ENCODE results near the gene CACFD1. TPM values are rescaled to one million over a fixed set of nuclear protein-coding genes. Genes with fewer than 3 reads are reported as not detected.

Gene CACFD1
- total and polyA plus RNA-seq, 2 experiments from 2014 or later: 5.8 to 18.2 TPM

DNA sequence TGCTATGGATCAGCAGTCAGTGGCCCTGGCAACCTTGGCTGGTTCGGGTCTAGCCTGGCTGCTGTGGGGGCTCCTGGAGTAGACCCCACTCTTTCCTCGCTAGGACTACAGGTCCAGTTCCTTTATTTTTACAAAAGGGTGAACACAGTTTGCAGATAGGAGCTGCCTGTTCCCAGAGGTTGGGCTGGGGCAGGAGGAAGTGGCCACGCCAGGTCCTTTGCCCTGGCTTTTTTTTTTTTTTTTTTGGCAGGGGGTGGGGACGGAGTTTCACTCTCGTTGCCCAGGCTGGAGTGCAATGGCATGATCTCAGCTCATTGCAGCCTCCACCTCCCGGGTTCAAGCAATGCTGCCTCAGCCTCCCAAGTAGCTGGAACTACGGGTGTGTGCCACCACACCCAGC, 11.2 kb downstream of the CACFD1 start:
- peaks cover 9% of the 10 kb centered on the region; the same call in 2 of the 3 replicates for H3K36me3 Mint-ChIP-seq (ENCODE audit: low read depth)
- H3K4me3 Mint-ChIP-seq: no peak overlapping the region
- Histone ChIP-seq H2AFZ (no peak overlapping the region), H3K36me3 (ENCODE audit: insufficient read depth) (peaks cover 3% of the 10 kb centered on the region; the same call in 1 of the 2 replicates), H3K9me2 (ENCODE audit: insufficient read depth) (no peaks in the 10 kb centered on the region), H3F3A (replicated peaks; ENCODE audit: low read depth) (peaks cover 6% of the 10 kb centered on the region), H3K4me1 (ENCODE audit: insufficient read depth) (no peaks in the 10 kb centered on the region), H3K4me3 (no peak overlapping the region), H3K4me2 (no peak overlapping the region), H4K20me1 (replicated peaks; ENCODE audit: insufficient read depth) (peaks cover 11% of the 10 kb centered on the region; the same call in 1 of the 2 replicates), H3K79me2 (replicated peaks; ENCODE audit: insufficient read depth) (no peaks in the 10 kb centered on the region), H3K27me3 (ENCODE audit: insufficient read depth) (no peaks in the 10 kb centered on the region), H3K27ac (ENCODE audit: low read depth) (peak overlapping the region; percentile 50; the same call in 1 of the 2 replicates)
- ATAC-seq (no peak), DNase-seq (ENCODE audit: low spot score) (no peak)
- no peak for TF ChIP-seq CREB1 (CRISPR knock-in tag; IDR thresholded peaks at IDR 0.05; ENCODE audit: low read depth)
- TF ChIP-seq, protein P1, sequence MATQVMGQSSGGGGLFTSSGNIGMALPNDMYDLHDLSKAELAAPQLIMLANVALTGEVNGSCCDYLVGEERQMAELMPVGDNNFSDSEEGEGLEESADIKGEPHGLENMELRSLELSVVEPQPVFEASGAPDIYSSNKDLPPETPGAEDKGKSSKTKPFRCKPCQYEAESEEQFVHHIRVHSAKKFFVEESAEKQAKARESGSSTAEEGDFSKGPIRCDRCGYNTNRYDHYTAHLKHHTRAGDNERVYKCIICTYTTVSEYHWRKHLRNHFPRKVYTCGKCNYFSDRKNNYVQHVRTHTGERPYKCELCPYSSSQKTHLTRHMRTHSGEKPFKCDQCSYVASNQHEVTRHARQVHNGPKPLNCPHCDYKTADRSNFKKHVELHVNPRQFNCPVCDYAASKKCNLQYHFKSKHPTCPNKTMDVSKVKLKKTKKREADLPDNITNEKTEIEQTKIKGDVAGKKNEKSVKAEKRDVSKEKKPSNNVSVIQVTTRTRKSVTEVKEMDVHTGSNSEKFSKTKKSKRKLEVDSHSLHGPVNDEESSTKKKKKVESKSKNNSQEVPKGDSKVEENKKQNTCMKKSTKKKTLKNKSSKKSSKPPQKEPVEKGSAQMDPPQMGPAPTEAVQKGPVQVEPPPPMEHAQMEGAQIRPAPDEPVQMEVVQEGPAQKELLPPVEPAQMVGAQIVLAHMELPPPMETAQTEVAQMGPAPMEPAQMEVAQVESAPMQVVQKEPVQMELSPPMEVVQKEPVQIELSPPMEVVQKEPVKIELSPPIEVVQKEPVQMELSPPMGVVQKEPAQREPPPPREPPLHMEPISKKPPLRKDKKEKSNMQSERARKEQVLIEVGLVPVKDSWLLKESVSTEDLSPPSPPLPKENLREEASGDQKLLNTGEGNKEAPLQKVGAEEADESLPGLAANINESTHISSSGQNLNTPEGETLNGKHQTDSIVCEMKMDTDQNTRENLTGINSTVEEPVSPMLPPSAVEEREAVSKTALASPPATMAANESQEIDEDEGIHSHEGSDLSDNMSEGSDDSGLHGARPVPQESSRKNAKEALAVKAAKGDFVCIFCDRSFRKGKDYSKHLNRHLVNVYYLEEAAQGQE (IDR thresholded peaks at IDR 0.05; ENCODE audit: unreplicated experiment): no peak
- TF ChIP-seq, protein P2, sequence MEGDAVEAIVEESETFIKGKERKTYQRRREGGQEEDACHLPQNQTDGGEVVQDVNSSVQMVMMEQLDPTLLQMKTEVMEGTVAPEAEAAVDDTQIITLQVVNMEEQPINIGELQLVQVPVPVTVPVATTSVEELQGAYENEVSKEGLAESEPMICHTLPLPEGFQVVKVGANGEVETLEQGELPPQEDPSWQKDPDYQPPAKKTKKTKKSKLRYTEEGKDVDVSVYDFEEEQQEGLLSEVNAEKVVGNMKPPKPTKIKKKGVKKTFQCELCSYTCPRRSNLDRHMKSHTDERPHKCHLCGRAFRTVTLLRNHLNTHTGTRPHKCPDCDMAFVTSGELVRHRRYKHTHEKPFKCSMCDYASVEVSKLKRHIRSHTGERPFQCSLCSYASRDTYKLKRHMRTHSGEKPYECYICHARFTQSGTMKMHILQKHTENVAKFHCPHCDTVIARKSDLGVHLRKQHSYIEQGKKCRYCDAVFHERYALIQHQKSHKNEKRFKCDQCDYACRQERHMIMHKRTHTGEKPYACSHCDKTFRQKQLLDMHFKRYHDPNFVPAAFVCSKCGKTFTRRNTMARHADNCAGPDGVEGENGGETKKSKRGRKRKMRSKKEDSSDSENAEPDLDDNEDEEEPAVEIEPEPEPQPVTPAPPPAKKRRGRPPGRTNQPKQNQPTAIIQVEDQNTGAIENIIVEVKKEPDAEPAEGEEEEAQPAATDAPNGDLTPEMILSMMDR (conservative IDR thresholded peaks at IDR 0.05; ENCODE audit: low read depth in 2 of 2): no peak
- TF ChIP-seq POLR2AphosphoS5 (IDR thresholded peaks at IDR 0.05; ENCODE audit: low read depth): 0 out of 2 replicates have a peak, but pooled peaks have one; percentile 8
- TF ChIP-seq, protein P3, sequence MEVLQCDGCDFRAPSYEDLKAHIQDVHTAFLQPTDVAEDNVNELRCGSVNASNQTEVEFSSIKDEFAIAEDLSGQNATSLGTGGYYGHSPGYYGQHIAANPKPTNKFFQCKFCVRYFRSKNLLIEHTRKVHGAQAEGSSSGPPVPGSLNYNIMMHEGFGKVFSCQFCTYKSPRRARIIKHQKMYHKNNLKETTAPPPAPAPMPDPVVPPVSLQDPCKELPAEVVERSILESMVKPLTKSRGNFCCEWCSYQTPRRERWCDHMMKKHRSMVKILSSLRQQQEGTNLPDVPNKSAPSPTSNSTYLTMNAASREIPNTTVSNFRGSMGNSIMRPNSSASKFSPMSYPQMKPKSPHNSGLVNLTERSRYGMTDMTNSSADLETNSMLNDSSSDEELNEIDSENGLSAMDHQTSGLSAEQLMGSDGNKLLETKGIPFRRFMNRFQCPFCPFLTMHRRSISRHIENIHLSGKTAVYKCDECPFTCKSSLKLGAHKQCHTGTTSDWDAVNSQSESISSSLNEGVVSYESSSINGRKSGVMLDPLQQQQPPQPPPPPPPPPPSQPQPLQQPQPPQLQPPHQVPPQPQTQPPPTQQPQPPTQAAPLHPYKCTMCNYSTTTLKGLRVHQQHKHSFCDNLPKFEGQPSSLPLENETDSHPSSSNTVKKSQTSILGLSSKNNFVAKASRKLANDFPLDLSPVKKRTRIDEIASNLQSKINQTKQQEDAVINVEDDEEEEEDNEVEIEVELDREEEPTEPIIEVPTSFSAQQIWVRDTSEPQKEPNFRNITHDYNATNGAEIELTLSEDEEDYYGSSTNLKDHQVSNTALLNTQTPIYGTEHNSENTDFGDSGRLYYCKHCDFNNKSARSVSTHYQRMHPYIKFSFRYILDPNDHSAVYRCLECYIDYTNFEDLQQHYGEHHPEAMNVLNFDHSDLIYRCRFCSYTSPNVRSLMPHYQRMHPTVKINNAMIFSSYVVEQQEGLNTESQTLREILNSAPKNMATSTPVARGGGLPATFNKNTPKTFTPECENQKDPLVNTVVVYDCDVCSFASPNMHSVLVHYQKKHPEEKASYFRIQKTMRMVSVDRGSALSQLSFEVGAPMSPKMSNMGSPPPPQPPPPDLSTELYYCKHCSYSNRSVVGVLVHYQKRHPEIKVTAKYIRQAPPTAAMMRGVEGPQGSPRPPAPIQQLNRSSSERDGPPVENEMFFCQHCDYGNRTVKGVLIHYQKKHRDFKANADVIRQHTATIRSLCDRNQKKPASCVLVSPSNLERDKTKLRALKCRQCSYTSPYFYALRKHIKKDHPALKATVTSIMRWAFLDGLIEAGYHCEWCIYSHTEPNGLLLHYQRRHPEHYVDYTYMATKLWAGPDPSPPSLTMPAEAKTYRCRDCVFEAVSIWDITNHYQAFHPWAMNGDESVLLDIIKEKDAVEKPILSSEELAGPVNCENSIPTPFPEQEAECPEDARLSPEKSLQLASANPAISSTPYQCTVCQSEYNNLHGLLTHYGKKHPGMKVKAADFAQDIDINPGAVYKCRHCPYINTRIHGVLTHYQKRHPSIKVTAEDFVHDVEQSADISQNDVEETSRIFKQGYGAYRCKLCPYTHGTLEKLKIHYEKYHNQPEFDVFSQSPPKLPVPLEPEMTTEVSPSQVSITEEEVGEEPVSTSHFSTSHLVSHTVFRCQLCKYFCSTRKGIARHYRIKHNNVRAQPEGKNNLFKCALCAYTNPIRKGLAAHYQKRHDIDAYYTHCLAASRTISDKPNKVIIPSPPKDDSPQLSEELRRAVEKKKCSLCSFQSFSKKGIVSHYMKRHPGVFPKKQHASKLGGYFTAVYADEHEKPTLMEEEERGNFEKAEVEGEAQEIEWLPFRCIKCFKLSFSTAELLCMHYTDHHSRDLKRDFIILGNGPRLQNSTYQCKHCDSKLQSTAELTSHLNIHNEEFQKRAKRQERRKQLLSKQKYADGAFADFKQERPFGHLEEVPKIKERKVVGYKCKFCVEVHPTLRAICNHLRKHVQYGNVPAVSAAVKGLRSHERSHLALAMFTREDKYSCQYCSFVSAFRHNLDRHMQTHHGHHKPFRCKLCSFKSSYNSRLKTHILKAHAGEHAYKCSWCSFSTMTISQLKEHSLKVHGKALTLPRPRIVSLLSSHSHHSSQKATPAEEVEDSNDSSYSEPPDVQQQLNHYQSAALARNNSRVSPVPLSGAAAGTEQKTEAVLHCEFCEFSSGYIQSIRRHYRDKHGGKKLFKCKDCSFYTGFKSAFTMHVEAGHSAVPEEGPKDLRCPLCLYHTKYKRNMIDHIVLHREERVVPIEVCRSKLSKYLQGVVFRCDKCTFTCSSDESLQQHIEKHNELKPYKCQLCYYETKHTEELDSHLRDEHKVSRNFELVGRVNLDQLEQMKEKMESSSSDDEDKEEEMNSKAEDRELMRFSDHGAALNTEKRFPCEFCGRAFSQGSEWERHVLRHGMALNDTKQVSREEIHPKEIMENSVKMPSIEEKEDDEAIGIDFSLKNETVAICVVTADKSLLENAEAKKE (CRISPR knock-in tag; IDR thresholded peaks at IDR 0.05): no peak
- peaks cover 7% of the 10 kb centered on the region for H3K27me3 Mint-ChIP-seq (ENCODE audit: insufficient read depth, low read depth, poor library complexity)
- H3K4me1 Mint-ChIP-seq: no peaks in the 10 kb centered on the region
- no peaks in the 10 kb centered on the region for H3K9me3 Mint-ChIP-seq
- H3K27ac Mint-ChIP-seq: no peak overlapping the region

All from GM23338 (cell line).